A549 (cell line): ENCODE data around the gene SCYGR6. TPM values are rescaled to one million over a fixed set of nuclear protein-coding genes. Genes with fewer than 3 reads are reported as not detected.

Experiments
- CEBPB ChIP-seq, 2 experiments: fragments of >200 bp in 1 of 2; sonication (Bioruptor Twin) in 1 of 2; formaldehyde crosslinking in 1 of 2; IDR thresholded peaks; 2 replicates each; pipeline ENCODE4 v1.6.1; 2012 to 2016
- HOXB5 ChIP-seq: fragments of 250-450 bp; sonication (Bioruptor Pico); IDR thresholded peaks from 2 replicates; pipeline ENCODE4 v1.5.0; 2020; ENCODE audit warnings: mild to moderate bottlenecking, moderate library complexity
- RCOR1 ChIP-seq: fragments of 150-350 bp; IDR thresholded peaks from 2 replicates; pipeline ENCODE4 v1.6.1; 2014; ENCODE audit warnings: antibody characterized with exemption, low read length, low read depth
- USF2 ChIP-seq: fragments of 450-650 bp; IDR thresholded peaks from 2 replicates; pipeline ENCODE4 v1.6.1; 2014; ENCODE audit warnings: antibody characterized with exemption
- polyA plus RNA-seq, 4 experiments: library from polyadenylated mRNA; depleted of rRNA in 3 of 4; stranded (reverse); fragments of >200 nt; fragmentation: RNase III in 1 of 4; extraction: RNeasy Plus Mini Kit Qiagen cat#74134 plus additional on column Dnase treatment in 1 of 4; gene quantifications; 2 replicates in 3 of 4; 3 replicates in 1 of 4; pipeline ENCODE4 v1.2.3, GENCODE V29; 2011 to 2017
- small RNA-seq, 6 experiments: library from RNA; depleted of rRNA; stranded (forward); fragments of <200 nt; gene quantifications; one replicate each; pipeline ENCODE3, GENCODE V24; 2012

Gene SCYGR6
- polyA plus RNA-seq, 2 of the 4 experiments (the other 2 are of a cell fraction), result not detected

DNA sequence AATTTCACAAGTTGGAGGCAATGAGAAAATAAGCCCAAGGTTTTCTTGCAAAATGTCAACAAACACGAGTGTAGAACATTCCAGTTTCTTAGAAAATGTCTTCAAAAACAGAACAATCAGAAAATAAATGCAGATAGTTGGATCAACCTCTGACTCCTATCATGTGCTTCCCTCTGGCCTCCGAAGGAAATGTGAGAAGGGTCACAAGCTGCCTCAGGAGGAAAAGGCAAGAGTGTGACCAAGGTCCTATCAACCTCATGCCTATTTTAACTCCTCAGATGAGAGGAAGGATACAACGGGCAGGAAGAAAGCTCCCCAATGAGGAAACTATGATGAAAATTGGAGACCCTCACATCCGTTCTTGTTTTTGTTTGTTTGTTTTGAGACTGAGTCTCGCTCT, 50.1 kb downstream of the SCYGR6 start (continued):
- TF ChIP-seq USF2, result no peak
- no peak for TF ChIP-seq HOXB5 (CRISPR knock-in tag)
- no peak for TF ChIP-seq RCOR1
- no peak for TF ChIP-seq CEBPB (IDR thresholded peaks at IDR 0.05)

Small RNA genes lying within 50 kb of the gene (small RNA-seq; reads per million reads assigned to genes)
- 0 to 1.3 (median 0) reads per million in 6 experiments for gene RNA5SP121

Other genes starting within 250 kb of the SCYGR6 start
- gene SCYGR2, start 125.9 kb downstream of the SCYGR6 start, polyA plus RNA-seq (2011; rRNA removed), result not detected in 2 replicates
- not detected in 3 replicates for gene SCYGR2, start 125.9 kb downstream of the SCYGR6 start, polyA plus RNA-seq (2017; fragmentation: RNase III; extraction: RNeasy Plus Mini Kit Qiagen cat#74134 plus additional on column Dnase treatment)
- not detected in 2 replicates for gene SCYGR3, start 109.9 kb downstream of the SCYGR6 start, polyA plus RNA-seq (2011; rRNA removed)
- not detected in 3 replicates for gene SCYGR3, start 109.9 kb downstream of the SCYGR6 start, polyA plus RNA-seq (2017; fragmentation: RNase III; extraction: RNeasy Plus Mini Kit Qiagen cat#74134 plus additional on column Dnase treatment)
- gene SCYGR4, start 107.3 kb downstream of the SCYGR6 start, polyA plus RNA-seq (2011; rRNA removed), result not detected in 2 replicates
- gene SCYGR4, start 107.3 kb downstream of the SCYGR6 start, polyA plus RNA-seq (2017; fragmentation: RNase III; extraction: RNeasy Plus Mini Kit Qiagen cat#74134 plus additional on column Dnase treatment), result not detected in 3 replicates
- not detected in 2 replicates for gene SCYGR5, start 58.0 kb downstream of the SCYGR6 start, polyA plus RNA-seq (2011; rRNA removed)
- gene SCYGR5, start 58.0 kb downstream of the SCYGR6 start, polyA plus RNA-seq (2017; fragmentation: RNase III; extraction: RNeasy Plus Mini Kit Qiagen cat#74134 plus additional on column Dnase treatment), result not detected in 3 replicates
- 7.6 and 8.8 TPM in 2 replicates for gene SLC19A3, start 6.7 kb downstream of the SCYGR6 start, polyA plus RNA-seq (2011; rRNA removed)
- 2.2 to 2.8 TPM (median 2.7 TPM) in 3 replicates for gene SLC19A3, start 6.7 kb downstream of the SCYGR6 start, polyA plus RNA-seq (2017; fragmentation: RNase III; extraction: RNeasy Plus Mini Kit Qiagen cat#74134 plus additional on column Dnase treatment)
- gene SCYGR7, start 3.6 kb upstream of the SCYGR6 start, polyA plus RNA-seq (2011; rRNA removed), result not detected in 2 replicates
- not detected in 3 replicates for gene SCYGR7, start 3.6 kb upstream of the SCYGR6 start, polyA plus RNA-seq (2017; fragmentation: RNase III; extraction: RNeasy Plus Mini Kit Qiagen cat#74134 plus additional on column Dnase treatment)
- gene SCYGR8, start 21.1 kb upstream of the SCYGR6 start, polyA plus RNA-seq (2011; rRNA removed), result not detected in 2 replicates
- not detected in 3 replicates for gene SCYGR8, start 21.1 kb upstream of the SCYGR6 start, polyA plus RNA-seq (2017; fragmentation: RNase III; extraction: RNeasy Plus Mini Kit Qiagen cat#74134 plus additional on column Dnase treatment)
- 3.4 and 6.5 TPM in 2 replicates for gene CCL20, start 89.1 kb upstream of the SCYGR6 start, polyA plus RNA-seq (2011; rRNA removed)
- gene CCL20, start 89.1 kb upstream of the SCYGR6 start, polyA plus RNA-seq (2017; fragmentation: RNase III; extraction: RNeasy Plus Mini Kit Qiagen cat#74134 plus additional on column Dnase treatment), result 0.43 to 1.1 TPM (median 0.45 TPM) in 3 replicates
- 2.2 and 2.7 TPM in 2 replicates for gene DAW1, start 146.9 kb upstream of the SCYGR6 start, polyA plus RNA-seq (2011; rRNA removed)
- 1.1 to 2.0 TPM (median 1.3 TPM) in 3 replicates for gene DAW1, start 146.9 kb upstream of the SCYGR6 start, polyA plus RNA-seq (2017; fragmentation: RNase III; extraction: RNeasy Plus Mini Kit Qiagen cat#74134 plus additional on column Dnase treatment)